Effector CD4-positive, alpha-beta T cell (primary cell): ENCODE results near the gene ABCC8. TPM values are rescaled to one million over a fixed set of nuclear protein-coding genes. Genes with fewer than 3 reads are reported as not detected.

Source experiments
- DNase-seq: peaks from one replicate; pipeline ENCODE4 v3.0.0-alpha.2; 2020
- total RNA-seq: gene quantifications from one replicate; lab custom pipeline; 2026; lab: John Stamatoyannopoulos, UW

The ABCC8 gene
- not detected for total RNA-seq

GRCh38 chr11:17476317-17477083, at the start of gene ABCC8:
Gene ABCC8, minus strand, starts transcription at chr11:17476845. Its CDS starts 69 bp downstream, at chr11:17476776.
- no peak for DNase-seq

DNA sequence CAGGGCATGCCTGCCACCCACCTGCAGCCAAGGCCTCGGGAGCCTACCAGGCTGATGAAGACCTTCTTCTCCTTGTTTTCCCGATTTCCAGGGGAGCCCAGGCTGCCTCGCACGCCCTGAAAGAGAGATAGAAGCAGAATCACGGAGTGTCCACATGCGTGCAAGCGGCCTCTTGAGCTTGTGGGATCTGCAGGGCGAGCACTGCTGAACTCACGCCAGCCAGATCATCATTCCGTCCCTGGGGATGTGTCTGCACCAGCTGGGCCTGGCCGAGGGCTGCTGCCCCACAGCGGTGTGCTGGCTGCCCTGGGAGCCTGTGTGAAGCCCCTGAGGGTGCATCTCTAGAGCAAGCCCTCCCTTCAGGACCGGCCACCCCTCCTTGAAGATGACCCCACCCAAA, 49.7 kb upstream of the ABCC8 start:
- no peak for DNase-seq

DNA sequence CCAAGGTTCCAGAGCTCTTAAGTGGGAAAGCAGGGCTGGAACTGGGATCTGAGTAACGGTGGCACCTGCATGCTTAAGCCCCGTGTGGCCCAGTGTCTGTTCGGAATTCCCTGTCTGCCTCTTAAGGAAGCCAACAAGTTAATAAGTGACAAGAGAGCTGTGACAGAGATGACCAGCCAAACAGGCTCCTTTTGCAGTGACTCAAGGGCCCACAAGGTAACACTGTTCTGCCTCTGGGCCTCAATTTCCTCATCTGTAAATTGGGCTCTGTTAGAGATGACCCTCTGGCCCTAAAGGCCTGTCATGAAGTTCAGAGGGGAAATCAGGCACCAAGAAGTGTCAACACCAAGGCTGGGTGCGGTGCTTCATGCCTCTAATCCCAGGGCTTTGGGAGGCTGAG, 48.9 kb upstream of the ABCC8 start:
- DNase-seq = no peak

GRCh38 chr11:17524221-17524620, 47.6 kb upstream of the ABCC8 start:
- no peak for DNase-seq

DNA sequence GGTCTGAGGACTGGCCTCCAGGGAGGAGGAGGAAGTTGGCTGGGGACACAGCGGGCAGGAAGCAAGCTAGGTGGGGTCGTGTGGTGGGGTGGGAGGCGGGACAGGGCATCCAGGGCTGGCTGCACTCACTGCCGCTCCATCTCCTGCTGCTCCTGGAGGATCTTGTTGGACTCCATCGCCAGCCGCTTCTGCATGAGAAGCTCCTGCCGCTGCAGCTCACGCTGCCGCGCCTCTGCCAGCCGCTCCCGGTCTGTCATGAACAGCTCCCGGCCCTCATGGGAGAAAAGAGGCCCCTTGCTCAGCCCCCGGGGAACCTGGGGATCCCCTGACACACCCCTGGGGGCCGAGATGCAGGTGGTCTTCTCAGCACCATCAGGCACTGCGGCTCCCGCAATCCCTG, 46.0 kb upstream of the ABCC8 start:
- no peak for DNase-seq

DNA sequence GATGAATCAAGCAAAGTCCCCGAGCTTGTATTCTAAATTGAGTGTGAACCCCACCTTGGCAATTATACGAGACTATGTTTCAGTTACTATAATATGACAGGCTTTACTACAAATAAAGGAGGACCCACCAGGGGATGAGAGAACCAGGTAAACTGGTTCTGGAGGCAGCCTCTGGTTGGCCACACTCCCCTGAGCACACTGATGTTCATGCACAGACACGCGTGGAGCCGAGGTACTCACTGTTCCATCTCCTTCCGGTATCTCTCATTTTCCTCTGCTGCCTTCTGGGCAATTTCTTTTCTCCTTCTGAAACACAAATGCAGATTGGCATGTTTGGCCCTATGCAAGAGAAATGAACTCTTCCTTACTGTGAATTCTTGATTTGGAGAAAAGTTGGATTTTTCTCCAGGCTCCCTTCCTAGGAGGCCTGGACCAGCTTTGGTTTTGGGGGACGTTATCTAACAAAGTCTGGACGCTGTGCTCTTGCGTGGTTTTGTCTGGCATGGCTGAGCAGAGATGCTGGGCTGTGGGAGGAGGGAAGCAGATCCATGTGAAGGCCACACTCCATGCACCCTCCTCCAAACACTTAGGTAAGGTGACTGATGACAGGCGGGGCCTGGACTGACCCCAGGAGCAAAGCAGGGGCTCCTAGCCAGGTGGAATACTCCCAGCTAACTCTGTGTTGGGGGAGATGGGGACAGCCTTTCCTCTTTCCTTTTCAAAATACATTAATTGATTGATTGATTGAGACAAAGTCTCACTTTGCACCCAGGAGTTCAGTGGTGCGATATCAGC, 44.7 kb upstream of the ABCC8 start:
- DNase-seq = no peak

DNA sequence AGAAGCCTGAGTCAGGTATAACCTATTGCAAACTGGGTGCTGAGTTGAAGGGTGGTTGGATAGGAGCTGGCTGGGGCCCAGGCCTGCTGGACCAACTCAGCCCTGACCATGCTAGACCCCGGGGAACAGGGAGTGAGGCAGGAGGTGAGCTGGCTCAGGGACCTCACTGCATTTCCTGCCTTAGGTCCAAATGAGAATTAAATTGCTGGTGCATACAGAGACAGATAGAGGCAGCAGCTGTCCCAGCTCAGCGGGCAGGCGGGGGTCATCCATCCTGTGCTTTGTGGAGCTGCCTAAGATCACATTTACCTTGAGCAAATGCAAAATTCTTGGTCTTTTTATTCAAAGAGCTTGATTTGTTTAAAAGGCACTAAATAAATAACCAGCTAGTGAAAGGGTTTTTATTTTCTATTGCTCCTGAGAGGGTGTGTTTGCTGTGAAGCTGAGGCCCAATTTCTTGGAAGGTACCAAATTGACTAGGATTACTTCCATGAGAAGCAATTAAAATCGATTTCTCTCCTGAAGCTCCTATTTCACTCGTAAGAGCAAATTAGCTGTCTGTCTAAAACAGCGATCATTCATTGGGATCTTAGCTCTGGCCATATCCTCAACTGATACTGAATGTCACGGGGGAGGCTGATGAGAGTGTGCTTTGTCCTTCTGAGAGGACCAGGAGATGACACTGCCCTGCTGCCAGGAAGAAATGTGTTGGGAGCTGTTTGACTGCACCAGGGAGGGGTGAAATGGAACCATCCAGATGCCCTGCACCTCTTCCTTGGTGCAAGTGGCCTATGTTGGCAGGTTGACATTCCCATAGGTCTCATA, 42.6 kb upstream of the ABCC8 start:
- DNase-seq = no peak

DNA sequence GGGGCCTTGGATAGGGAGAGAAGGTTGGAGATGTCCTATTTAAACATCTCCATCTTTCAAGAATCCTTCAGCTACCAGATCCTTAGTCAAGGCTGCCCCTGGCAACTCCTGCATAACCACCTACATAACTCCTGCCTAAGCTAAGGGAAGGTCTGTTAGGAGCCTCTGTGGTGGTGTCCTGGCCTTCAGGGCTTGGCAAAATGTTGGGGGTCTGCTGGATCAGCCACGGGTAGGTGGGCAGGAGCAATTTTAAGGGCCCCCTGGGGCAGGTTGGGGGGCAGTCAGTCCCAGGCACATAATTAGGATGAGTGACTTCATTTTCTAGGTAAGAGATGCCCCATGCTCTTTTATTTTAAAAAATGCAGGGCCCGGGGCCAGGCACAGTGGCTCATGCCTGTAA, 41.7 kb upstream of the ABCC8 start:
- no peak for DNase-seq

GRCh38 chr11:17517186-17517585, 40.5 kb upstream of the ABCC8 start:
- no peak for DNase-seq

- no peak for DNase-seq
Observed at GRCh38 chr11:17516551-17517150, 40.0 kb upstream of the ABCC8 start.

DNA sequence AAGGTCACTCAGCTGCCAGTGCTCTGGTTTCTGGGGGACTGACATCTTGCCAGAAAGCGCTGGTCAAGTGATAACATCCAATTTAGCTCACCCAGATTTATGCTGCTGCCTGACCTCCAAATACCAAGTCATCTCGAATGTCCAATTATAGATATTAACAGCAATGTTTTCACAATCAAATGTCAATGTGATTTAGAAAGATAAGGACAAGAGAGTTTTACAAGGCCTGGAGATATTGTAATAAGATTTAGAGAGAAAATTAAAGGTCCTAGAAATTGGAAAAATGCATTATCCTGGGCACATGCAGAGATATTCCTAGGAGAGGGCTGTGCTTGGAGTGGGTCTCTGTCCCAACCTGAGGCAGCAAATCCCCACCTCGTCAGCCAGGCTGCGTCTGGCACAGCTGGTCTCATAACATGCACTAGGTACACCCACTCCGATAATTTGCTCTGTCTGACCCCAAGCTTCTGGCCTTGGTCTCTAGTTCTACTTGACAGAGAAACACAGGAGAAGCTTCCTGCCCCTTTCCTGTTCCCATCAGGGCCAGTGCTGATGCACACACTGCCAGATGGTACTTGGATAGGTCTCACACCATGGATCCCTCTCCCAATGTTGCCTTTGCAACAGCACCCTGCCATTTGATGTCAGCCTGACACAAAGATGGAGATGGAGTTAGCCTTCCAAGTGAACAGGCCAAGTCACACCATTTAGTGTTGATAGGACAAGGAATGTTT, 39.0 kb upstream of the ABCC8 start:
- no peak for DNase-seq

DNA sequence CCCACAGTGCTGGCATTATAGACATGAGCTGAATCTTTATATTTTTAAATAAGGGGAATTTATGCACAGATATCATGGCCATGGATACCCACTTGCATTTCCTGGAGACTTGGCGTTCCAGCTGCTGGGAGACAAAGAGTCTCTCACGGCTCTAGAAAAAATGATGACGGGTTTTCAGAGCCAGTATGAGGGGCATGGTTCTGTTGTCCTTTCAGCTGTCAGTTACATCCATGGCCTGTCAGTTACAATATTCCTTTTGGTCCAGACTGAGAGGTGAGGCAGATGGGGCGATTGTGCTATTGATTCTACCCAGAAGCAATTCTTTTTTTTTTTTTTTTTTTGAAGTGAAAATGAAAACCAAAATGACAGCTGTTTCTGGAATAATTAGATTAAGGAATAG, 37.8 kb upstream of the ABCC8 start:
- no peak for DNase-seq

- DNase-seq = no peak
Observed at GRCh38 chr11:17513853-17514252, 37.2 kb upstream of the ABCC8 start.

- DNase-seq = no peak
Observed at GRCh38 chr11:17512101-17512500, 35.5 kb upstream of the ABCC8 start.

- DNase-seq = no peak
Observed at GRCh38 chr11:17511571-17511970, 34.9 kb upstream of the ABCC8 start.

GRCh38 chr11:17510507-17511206, 34.0 kb upstream of the ABCC8 start:
- DNase-seq = no peak

DNA sequence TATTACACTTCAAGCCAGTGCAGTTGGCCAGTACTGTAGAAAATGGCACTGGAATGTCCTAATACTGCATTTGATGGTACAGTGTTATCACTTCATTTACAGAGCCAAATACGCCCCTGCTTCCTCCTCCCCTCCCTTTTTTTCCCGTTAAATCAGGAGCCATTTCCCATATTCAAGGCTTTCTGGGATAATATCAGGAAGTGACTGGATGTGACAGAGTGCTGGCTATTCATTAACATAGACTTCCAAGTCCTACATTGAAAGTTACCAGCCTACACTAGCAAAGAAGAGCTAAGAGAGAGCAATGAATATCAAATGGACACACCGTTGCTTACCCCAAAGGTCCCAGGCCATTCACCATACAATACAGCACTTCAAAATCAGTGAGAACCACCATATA, 32.1 kb upstream of the ABCC8 start:
- no peak for DNase-seq

- DNase-seq = no peak
Observed at GRCh38 chr11:17508306-17508705, 31.7 kb upstream of the ABCC8 start.

DNA sequence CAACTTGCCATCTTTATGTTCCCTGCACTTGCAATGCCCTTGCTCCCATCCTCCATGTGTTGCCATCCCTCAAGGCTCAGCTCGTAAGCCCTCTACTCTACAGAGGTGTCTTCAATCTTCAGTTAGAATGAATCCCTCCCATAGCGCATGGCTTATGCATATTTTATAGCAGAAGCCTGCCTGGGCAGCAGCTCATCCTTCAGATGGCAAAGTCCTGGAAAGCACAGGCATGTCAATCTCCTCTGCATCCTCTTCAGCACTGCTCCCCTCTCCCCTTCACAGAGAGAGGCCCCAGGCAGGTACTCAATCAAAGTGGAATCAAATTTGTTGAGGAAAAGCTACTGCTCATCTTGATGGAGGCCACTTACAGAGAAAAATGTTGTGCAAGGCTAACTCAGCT, 31.1 kb upstream of the ABCC8 start:
- DNase-seq = no peak

DNA sequence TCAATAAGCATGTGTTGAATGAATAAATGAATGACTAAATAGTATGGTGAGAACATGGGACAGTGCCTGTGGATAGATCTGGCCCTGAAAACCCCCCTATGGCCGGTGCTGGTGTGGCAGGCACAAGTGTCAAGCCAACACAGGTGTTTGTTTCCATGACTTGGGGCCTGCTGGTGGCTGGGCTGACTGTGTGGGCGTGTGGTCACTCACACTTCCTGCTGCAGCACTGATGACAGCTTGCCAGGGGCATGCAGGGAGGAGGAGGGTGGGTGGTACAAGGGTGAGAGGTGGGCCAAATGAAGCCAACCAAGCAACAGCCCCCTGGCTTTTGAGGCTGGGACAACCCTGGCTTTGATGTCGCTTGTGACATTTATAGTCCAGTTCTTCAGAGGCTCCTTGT, 30.3 kb upstream of the ABCC8 start:
- no peak for DNase-seq

GRCh38 chr11:17506314-17506713, 29.7 kb upstream of the ABCC8 start:
- no peak for DNase-seq

DNA sequence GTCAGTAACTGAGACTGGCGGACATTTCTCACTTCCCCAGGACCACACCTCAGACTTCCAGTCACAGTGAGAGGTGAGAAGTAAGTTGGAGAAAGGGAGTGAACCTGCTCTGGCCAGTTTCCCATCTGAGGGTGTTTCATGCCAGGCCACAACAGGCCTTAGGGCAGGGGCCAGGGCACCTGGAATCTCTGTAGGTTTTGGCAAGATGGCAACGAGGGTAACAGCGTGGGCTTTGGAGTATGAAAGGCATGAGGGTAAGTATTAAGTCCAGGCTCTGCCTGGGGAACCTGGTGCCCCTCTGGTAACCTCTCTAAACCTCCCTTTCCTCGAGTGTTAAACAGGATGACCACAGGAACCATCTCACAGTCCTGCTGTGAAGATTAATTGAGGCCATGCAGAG, 28.5 kb upstream of the ABCC8 start:
- no peak for DNase-seq
